ENCODE data around the gene GIMAP1.

GIMAP1 gene

DNA sequence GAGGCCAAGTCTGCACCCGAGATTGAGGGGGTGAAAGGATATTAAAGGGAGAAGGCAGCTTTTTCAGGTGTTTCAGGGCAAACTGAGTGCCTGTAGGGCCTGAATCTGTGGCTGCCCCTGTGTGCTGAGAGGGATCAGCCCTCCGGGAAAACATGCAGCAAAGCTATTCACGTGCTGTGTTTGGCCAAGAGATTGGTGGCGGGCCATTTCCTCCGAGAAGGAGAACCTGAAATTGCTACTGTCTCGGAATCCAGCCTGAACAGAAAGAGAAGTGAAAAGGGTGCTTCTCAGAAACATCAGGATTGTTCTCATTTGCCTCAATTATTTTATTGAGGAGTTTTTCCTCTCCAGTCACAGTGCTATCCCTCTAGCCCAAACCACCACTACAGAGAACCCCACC lies 36.8 kb downstream of the GIMAP1 start:
- no peak for DNase-seq

- DNase-seq = no peak
Measured at GRCh38 chr7:150753826-150754603, 37.6 kb downstream of the GIMAP1 start.

DNA sequence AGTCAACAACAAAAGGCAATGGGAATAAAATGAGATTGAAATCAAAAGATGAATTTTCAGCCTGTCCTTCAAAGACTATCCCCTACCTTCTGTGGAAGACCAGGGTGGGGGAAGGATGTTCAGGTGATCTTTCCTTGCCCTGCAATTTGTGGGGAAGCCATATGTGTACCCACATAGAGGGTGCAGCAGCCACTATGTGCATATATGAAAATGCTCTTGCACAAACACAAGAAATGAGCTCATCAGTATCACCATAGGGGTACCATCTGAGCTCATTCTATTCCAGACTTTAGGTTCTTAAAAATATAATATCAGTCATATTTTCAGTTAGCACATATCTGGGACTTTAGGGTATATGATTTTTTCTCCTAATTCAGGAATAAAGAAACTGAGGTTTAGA lies 38.5 kb downstream of the GIMAP1 start:
- DNase-seq = no peak

DNA sequence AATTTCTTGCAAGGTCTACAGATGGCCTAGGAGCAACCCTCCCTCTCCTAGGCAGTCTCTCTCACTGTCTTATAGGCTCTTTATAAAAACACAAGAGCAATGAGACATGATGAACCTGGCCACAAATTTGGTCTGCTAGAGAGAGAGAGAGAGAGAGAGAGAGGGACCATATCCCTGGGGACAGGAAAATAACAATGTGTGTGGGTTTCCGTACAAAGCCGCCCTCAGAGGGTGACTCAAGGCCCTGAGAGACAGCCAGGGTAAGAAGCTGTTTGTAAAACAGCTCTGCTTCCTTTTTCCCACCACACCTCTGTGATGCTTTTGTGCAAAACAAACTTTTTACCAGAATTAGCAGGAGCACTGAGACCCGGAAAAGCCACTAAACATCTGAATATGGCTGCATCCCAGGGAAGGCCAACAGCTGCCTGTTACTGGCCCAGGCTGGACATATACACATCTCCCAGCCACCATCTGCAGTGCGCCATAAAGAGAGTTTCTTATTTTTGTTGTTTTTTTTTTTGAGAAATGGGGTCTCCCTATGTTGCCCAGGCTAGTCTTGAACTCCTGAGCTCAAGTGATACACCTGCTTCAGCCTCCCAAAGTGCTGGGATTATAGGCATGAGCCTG lies 39.2 kb downstream of the GIMAP1 start:
- no peak for DNase-seq

- no peak for DNase-seq
Measured at GRCh38 chr7:150756166-150756565, 39.8 kb downstream of the GIMAP1 start.

DNA sequence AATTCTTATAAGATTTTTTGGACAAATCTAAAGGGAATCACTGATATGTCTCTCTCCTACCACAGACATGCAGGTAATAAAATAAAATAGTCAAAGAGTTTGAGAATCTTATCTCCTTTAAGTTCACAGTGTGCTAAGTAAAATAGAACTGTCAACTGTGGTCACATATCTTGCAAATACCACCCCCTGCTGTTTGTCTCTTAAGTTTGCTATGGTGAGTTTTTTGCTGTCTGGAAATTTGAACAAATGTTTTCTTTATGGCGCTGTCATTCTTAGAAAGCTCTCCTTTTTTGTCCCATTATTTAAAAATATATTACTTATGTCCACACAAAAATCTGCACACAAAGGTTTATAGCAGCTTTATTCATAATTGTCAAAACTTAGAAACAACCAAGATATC lies 40.4 kb downstream of the GIMAP1 start:
- DNase-seq = no peak

DNA sequence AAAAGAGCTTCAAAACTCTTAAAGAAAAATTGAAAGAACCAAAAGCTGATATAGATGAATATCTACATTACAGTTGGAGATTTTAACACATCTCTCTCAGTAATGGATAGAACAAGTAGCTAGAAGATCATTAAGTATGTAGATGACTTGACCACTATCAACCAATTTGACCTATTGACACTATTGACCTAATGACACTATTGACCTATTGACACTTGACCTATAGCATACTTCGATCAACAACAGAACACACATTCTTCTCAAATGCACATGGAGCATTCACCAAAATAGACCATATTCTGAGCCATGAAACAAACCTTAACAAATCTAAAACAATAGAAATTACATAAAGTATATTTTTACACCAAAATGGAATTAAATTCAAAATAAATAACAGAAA lies 43.1 kb downstream of the GIMAP1 start:
- DNase-seq = no peak

DNA sequence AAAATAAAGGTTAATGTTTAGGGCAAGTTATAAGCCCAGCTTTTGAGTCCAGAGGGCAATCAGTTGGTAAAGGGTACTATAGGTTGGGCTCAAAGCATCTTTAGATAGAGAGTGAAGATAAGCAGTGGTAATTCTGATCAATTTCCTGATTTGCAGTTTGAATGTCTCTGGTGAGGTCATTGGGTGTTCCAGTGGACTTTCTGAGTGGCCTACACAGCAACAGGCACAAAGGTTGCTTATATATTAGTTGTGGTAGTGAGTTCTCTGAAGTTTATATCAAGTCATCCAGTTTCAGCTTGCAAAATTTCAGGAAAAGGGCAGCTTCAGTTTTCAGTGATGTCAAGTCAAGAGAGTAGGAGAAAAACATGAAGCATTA lies 49.9 kb downstream of the GIMAP1 start:
- DNase-seq = no peak

DNA sequence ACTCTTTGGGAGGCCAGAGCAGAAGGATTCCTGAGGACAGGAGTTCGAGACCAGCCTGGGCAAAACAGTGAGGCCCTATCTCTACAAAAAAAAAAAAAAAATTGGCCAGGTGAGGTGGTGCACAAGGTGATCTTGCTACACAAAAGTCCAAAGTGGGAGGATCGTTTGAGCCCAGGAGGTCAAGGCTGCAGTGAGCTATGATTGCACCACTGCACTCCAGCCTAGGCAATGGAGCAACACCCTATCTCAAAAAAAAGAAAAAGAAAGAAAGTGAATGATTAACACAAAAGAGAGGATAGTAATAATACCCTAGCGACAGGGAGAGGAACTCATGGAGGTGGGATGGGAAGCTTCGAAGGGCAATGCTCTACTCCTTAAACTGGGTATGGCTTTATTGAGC lies 53.4 kb downstream of the GIMAP1 start:
- no peak for DNase-seq

Measured in amniotic stem cell (primary cell).